ENCODE measurements around the gene METRN.

METRN gene

GRCh38 chr16:693364-693763, 21.6 kb upstream of the METRN start:
- DNase-seq, result no peak

DNA sequence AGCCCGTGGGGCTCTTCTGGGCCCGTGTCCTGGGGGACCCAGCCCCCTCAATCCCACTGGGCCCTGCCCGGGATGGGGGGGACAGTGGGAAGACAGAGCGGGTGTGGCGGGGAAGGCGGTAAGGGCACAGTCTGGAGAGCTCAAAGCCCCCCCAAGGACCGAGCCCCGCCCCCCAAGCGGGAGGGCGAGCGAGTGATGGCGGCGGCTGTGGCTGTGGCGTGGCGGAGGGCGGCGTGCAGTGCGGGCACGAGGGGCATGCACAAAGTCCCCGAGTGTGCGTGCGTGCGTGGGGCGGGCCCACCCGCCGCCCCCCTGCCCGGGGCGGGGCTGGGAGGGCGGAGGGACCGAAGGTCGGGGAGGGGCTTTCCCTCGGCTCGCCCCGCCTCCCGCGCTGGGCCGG, 21.2 kb upstream of the METRN start:
- no peak for DNase-seq

DNA sequence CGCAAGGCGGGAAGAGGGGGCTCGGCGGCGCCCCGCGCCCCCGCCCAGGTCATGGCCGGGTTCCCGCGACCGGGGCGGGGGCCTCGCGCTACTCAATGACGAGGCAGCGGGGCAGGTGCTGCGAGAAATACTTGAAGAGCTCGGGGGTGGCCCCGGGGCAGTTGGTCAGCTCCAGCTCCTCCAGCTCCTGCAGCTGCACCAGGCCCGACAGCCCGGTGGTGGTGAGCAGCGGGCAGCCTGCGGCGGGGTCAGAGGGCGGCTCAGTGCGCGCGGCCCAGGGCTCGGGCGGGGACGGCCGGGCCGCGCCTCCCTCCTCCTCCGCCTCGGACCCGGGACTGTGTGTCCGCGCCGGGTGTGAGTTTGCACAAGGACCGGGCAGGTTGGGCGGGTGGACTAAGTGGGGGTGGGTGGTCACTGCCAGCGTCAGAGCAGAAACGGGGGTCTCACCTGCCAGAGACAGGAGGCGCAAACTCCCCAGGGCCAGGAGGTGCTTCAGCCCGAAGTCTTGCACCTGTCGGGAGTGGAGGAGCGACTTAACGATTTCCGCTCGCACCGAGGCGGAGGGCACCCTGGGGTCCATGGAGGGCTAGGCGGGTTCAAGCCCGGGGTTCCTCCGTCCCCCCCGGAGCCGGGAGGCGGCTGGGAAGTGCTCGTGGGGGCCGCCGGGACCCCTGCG, 20.6 kb upstream of the METRN start:
- no peak for DNase-seq

DNA sequence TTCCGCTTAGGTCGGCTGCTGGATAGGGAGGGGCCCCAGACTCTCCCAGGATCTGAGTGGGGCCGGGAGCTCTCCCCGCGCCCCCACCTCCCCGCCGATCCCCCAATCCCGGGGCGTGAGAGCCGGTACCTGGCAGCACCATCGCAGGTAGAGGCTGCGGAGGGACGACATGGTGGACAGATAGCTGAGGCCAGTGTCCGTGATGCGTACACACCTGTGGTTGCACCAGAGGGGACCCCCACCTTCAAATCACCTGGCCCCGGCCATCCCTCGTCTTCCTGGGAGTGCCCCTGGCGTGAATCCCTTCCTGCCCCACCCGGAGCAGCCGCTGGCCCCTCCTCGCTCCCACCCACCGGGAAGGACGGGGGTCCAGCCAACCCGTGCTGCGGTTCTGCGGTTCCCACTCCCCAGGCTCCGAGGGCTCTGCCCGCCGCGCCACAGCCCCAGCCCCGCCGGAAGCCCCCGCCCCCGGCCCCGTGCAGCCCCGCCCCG, 20.0 kb upstream of the METRN start:
- no peak for DNase-seq

DNA sequence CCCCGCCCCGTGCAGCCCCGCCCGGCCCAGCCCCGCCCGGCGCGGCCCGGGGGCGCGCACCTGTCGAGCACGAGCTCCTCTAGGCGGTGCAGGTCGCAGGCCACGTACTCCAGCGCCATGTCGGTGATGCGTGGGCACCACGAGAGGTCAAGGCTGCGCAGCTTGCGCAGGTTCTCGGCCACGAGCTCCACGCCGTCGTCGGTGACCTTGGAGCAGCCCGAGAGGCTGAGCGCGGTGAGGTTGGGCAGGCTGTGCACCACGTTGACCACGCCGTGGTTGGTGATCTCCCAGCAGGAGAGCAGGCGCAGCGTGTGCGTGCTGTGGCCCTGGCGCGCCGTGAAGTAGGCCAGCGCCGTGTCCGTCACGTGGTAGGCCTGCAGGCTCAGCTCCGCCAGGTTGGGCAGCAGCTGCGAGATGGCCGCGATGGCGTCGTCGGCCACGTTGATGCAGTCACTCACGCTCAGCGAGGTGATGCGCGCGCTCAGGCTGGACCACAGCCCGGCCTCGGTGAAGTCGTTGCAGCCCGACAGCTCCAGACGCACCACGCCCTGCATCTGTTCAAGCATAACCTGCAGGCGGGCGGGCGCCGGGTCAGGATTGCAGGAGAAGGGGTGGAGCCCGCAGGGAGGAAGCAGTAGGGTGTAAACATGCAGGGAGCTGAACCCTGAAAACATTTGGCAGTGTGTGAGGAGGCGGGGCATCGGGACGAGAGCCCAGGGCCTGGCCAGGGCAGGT, 19.4 kb upstream of the METRN start:
- DNase-seq, result peak; percentile 61

DNA sequence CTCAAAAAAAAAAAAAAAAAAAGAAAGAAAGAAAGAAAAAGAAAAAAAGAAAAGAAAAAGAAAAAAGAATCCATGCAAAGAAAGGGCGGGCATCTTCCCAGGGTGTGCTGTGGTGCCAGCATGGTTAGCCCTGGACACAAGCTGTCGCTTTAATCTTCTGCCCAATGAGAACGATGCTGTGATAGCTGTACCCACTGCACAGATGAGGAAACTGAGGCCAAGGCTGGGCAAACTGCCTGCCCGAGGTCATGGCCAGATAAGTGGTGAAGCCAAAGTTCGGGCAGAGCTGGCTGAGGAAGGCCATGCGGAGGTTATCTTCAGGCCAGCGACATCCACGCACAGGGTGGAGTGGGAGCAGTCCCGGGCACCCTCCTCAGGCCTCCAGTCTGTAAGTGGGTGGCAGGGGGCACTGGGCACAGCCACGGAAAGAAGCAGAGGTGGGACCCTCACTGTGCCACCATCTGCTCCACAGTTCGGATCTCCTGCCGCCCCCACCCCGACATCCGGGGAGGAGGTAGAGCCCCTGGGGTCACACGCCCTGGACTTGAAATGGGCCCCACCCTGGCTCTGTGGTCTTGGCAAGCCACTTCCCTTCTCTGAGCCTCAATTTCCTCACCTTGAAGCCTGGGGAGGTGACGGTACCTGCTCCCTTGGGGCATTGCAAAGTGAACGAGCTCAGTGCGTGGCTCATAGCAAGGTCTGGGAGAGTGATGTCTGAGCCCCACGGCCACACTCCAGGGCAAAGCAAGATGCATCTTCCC, 15.8 kb upstream of the METRN start:
- no peak for DNase-seq

DNA sequence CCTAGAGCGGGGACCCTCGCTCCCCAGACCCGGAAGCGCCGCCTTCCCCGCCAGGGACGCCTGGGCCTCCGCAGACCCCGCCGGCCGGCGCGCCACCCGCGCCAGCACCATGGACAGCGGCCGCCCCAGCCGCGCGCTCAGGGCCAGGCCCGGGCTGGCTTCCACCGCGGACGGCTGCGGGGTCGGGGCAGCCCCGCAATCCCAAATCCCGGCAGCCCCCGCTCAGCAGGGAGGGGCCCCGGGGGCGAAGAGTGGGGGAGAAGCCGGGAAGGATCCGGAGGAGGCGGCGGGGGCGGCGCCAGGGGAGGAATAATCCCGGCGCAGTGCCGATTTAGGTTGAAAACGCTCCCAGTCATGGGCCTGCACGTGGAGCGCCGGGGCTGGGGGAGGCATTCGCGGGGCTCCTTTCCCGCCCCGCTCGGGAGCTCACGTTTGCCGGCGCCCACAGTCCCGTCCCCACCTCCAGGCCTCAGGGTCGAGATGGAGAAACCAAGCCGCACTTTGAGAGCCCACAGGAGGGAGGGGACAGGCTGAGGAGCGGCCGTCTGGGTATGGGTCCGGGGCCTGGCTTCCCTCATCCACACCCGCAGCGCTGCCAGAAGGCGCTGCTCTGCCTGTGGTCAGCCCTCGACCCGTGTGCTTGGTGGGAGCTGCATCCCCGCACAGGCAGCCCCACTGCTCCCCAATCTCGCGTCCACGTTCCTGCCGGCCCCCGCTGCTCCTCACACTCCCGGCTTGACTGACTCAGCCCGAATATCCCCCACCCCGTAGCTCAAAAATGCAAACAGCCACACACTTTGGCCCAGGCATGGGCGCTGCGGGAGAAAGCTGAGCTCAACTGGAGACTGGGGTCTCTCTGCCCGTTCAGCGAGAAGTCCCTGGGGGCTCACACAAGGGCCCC, 14.0 kb upstream of the METRN start:
- no peak for DNase-seq

DNA sequence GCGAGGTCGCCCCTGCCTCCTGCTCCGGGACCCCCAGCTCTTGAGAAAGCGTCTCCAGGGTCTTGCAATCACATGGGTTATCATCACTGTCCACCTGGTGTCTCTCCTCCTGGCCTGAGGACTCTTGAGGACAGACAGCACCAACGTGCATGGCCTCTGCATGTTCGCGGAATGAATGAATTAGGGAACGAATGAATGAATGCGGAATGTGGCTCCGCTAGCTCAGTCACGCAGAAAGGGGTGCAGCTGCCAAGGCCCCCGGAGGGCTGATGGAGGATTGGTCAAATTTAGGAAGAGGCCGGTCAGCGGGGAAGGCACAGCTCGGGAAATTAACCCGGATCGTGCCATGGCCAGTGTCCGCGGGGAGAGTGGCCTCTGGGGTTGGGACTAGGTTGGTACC, 12.6 kb upstream of the METRN start:
- DNase-seq, result no peak

GRCh38 chr16:703406-703805, 11.5 kb upstream of the METRN start:
- no peak for DNase-seq

DNA sequence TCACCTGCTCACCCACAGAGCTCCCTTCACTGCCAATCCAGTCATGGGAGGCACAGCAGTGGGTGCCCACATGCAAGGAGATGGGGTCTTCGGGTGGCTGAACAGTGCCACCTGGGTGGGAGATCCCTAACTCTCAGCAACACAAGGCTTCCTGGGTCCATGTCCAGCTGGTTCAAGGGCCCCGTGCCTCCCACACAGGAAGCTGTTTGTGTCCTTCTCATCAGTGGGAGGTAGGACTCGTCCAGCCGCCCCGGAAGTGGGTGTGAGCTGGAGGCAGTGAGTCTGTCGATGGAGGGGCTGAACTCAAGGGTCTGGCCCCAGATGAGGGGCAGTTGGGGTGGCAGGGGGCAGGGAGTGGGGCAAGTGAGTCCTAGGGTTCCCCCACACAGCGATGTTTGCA, 10.9 kb upstream of the METRN start:
- DNase-seq, result no peak

GRCh38 chr16:704552-705380, 10.2 kb upstream of the METRN start:
- no peak for DNase-seq

GRCh38 chr16:705431-706188, 9.3 kb upstream of the METRN start, which contains the start of gene FBXL16:
FBXL16 (minus strand) TSS chr16:705801; CDS start chr16:697405, 8,396 bp downstream.
- no peak for DNase-seq

DNA sequence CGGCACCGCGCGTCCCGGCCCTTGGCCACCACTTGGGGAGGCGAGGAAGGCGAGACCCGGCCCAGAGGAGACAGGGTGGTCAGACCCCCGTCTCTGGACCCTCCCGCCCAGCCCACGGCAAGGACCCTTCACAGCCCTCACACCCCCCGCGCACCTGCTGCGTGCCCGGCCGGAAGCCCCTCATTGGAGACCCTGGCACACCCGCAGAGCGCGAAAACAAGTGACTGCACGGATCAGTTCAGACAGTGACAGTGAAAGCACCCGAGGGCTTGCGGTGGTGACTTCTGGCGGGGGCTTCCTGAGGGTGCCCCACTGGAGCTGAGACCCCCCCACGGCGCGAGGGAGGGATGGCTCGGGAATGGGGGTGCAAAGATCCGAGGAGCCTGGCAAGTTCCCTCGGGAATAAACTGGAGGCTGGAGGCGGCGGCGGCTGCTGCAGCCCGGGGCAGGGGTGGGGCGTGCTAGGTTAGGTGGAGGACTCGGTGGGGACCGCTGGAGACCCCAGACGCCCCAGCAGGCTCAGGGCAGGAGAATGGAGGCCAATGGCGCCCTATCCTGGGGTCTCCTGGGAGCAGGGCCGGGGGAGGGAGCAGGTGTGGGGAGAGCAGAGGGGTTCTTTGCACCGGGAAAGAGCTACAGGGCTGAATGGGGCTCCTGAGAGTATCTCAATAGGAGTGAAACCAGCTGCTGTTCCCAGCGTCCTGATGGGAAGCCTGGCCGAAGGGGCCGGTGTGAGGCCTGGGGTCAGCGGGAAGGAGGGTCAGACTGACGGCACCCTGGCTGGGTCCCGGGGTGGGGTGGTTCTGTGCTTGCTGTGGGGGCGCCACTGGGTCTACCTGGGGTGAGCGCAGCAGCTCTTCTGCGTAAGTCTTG, 8.5 kb upstream of the METRN start:
- DNase-seq, result no peak

DNA sequence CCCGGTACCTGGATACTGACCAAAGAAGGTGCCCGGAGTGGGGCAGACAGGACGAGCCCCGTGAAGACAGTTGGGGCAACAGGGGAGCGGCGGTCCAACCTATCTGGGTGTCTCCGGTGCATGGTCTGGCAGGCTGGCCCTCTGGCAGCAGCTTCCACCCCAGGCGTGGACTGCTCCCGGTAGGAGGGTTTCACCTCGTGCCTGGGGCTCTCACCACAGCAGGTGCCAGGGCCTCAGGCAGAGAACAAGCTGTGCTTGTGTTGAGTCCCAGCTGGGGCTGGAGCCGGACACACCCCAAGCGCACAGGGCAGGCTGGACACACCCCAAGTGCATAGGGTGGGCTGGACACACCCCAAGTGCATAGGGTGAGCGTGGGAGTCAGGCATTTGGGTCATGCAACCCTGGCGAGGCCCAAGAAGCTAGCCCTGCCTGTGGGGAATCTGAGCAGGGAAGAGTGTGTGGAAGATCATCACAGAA, 7.8 kb upstream of the METRN start:
- DNase-seq, result no peak

- DNase-seq, result no peak
Observed at GRCh38 chr16:708019-708418, 6.9 kb upstream of the METRN start.

DNA sequence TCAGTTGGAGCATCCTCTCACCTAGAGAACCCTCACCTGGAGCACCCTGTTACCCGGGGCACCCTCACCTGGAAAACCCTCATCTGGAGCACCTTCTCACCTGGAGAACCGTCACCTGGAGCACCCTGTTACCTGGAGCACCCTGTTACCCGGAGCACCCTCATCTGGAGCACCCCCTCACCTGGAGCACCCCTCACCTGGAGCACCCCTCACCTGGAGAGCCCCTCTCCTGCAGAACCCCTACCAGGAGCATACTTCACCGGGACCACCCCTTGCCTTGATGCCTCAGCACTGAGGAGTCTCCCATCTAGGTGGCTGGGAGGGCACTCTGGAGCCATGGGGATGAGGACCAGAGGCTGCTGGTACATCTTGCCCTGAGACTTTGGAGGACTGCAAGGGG, 6.0 kb upstream of the METRN start:
- no peak for DNase-seq

DNA sequence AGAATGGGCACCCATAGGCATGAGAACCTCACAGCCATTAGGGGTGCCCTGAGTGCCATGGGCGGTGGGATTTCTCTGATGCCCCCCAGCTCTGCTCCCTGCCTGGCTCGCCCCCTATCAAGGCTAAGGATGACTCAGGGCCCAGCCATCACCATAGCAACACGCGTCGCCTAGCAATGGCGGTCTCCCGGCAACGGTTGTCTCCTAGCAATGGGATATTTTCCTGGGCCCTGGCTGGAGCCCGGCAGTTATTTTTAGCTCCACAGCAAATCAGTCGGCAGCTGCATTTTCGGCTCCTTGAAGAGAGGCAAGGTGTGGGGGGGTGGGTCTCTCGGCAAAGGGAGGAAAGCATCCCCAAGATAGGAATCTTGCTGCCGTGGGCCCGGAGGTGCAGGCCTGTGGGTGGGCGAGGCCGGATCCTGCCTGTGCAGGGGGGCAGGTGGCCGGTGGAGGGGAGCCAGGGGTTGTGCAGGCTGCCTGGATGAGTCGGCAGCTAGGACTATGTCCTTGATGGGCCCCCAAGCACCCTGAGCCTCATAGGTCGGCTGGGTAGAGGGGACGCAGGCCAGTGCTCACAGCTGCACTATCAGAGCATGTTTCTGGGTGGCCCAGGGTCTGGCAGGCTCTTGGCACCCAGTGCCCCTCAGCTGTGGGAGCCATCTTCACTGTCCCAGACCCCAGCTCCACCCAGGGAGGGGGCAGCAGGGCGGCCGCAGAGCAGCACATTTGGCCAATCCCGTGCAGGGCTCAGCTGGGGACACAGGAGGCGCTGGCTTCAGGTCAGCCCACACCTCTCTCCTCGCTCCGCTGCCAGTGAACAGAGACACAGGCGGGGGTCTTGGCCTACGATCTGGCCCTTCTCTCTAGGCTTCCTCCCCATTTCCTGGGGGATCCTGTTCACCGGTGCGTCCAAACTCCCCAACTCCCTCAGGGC, 5.1 kb upstream of the METRN start:
- no peak for DNase-seq

DNA sequence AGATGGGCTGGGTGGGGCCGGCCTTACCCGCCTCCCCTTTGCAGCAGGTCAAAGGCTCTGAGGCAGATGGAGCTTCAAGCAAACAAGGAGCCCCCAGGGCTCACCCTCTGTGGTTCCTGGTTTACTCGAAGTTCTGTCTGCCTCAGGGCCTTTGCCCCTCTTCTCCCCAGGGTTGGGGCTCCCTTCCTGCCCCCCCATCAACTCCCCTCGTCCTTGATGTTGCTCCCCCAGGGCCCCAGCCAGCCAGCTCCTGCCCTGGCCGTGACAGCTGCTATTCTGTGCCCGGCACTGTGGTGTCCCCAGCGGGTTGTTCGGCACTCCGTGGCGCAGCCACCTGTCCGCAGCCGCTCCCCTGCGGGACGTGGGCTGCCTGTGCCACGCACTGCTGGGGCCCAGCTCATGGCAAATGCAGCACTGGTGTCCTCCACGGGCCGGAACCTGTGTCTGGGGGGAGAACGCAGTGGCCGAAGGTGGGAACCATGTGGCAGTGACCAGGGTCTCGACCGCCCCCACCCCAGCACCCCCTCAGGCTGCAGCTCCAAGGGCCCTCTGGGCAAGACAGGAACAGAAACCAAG, 4.3 kb upstream of the METRN start:
- no peak for DNase-seq

Measured in activated CD4-positive, alpha-beta T cell treated with anti-CD3 and anti-CD28 coated beads for 1 hour (primary cell).